ENCODE results near the gene TMOD2. TPM values are rescaled to one million over a fixed set of nuclear protein-coding genes. Genes with fewer than 3 reads are reported as not detected.
A peak's percentile ranks its signal among the peaks of the same experiment; 100 is the strongest.

TMOD2 gene
- 5.1 TPM for total RNA-seq

GRCh38 chr15:51750792-51751696 is at the start of gene TMOD2:
TMOD2 (plus strand) TSS chr15:51751597; CDS start chr15:51766442, 14,845 bp downstream.
- DNase-seq (ENCODE audit: low read depth in 2 of 3, low spot score in 2 of 3) = peak in 2 of 3 donors; percentile 40 to 56

GRCh38 chr15:51702710-51703109 is 48.7 kb upstream of the TMOD2 start:
- no peak for DNase-seq (ENCODE audit: low read depth in 2 of 3, low spot score in 2 of 3)

GRCh38 chr15:51706291-51706690 is 45.1 kb upstream of the TMOD2 start:
- no peak for DNase-seq (ENCODE audit: low read depth in 2 of 3, low spot score in 2 of 3)

GRCh38 chr15:51706926-51707608 is 44.3 kb upstream of the TMOD2 start:
- DNase-seq (ENCODE audit: low read depth in 2 of 3, low spot score in 2 of 3) = no peak

GRCh38 chr15:51708013-51708412 is 43.4 kb upstream of the TMOD2 start:
- DNase-seq (ENCODE audit: low read depth in 2 of 3, low spot score in 2 of 3) = no peak

GRCh38 chr15:51709031-51709430 is 42.4 kb upstream of the TMOD2 start:
- DNase-seq (ENCODE audit: low read depth in 2 of 3, low spot score in 2 of 3) = no peak

GRCh38 chr15:51714162-51714561 is 37.2 kb upstream of the TMOD2 start:
- no peak for DNase-seq (ENCODE audit: low read depth in 2 of 3, low spot score in 2 of 3)

GRCh38 chr15:51714911-51715310 is 36.5 kb upstream of the TMOD2 start:
- DNase-seq (ENCODE audit: low read depth in 2 of 3, low spot score in 2 of 3) = no peak

GRCh38 chr15:51718219-51718618 is 33.2 kb upstream of the TMOD2 start:
- no peak for DNase-seq (ENCODE audit: low read depth in 2 of 3, low spot score in 2 of 3)

GRCh38 chr15:51718746-51719145 is 32.7 kb upstream of the TMOD2 start:
- no peak for DNase-seq (ENCODE audit: low read depth in 2 of 3, low spot score in 2 of 3)

- DNase-seq (ENCODE audit: low read depth in 2 of 3, low spot score in 2 of 3) = no peak
These were observed 31.0 kb upstream of the TMOD2 start for GRCh38 chr15:51720201-51720995.

GRCh38 chr15:51721199-51721960 is 30.0 kb upstream of the TMOD2 start:
- DNase-seq (ENCODE audit: low read depth in 2 of 3, low spot score in 2 of 3) = no peak

- DNase-seq (ENCODE audit: low read depth in 2 of 3, low spot score in 2 of 3) = no peak
These were observed 27.2 kb upstream of the TMOD2 start for GRCh38 chr15:51724199-51724598.

GRCh38 chr15:51724673-51725072 is 26.7 kb upstream of the TMOD2 start:
- DNase-seq (ENCODE audit: low read depth in 2 of 3, low spot score in 2 of 3) = no peak

GRCh38 chr15:51726302-51727073 is 24.9 kb upstream of the TMOD2 start:
- DNase-seq (ENCODE audit: low read depth in 2 of 3, low spot score in 2 of 3) = peak in 1 of 3 donors; percentile 34

GRCh38 chr15:51727141-51727897 is 24.1 kb upstream of the TMOD2 start:
- peak in 2 of 3 donors; percentile 47 to 49 for DNase-seq (ENCODE audit: low read depth in 2 of 3, low spot score in 2 of 3)

GRCh38 chr15:51731549-51732267 is 19.7 kb upstream of the TMOD2 start:
- DNase-seq (ENCODE audit: low read depth in 2 of 3, low spot score in 2 of 3) = peak; percentile 42 to 86 (median 84)

GRCh38 chr15:51732646-51733045 is 18.8 kb upstream of the TMOD2 start:
- DNase-seq (ENCODE audit: low read depth in 2 of 3, low spot score in 2 of 3) = peak in 1 of 3 donors; percentile 66
